ENCODE data around the gene PATL2. TPM values are rescaled to one million over a fixed set of nuclear protein-coding genes. Genes with fewer than 3 reads are reported as not detected.
A peak's percentile ranks its signal among the peaks of the same experiment; 100 is the strongest.
"Not testable (repeated sequence)": the region's sequence is repeated elsewhere in the genome, so short reads cannot be mapped to it uniquely, and the experiment has no call there.

The PATL2 gene
- total RNA-seq, 4 donors from 2014 or later, result 3.0 to 40.0 (median 4.4) TPM

DNA sequence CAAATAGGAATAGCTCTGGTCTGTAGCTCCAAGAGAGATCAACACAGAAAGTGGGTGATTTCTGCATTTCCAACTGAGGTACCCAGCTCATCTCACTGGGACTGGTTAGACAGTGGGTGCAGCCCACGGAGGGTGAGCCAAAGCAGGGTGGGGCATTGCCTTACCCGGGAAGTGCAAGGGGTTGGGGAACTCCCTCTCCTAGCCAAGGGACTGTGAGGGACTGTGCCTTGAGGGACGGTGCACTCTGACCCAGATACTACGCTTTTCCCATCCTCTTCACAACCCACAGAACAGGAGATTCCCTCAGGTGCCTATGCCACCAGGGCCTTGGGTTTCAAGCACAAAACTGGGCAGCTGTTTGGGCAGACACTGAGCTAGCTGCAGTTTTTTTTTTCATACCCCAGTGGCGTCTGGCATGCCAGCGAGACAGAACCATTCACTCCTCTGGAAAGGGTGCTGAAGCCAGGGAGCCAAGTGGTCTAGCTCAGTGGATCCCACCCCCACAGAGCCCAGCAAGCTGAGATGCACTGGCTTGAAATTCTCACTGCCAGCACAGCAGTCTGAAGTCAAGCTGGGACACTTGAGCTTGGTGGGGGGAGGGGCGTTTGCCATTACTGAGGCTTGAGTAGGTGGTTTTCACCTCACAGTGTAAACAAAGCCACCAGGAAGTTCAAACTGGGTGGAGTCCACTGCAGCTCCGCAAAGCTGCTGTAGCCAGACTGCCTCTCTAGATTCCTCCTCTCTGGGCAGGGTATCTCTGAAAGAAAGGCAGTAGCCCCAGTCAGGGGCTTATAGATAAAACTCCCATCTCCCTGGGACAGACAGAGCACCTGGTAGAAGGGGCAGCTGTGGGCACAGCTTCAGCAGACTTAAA is 28.1 kb downstream of the PATL2 start:
- TF ChIP-seq POLR2A (IDR thresholded peaks at IDR 0.05) (peak; percentile 26), POLR2AphosphoS5 (IDR thresholded peaks at IDR 0.05) (peak in 2 of 3 donors; percentile 23 to 25)
- H3K9me3 ChIP-seq; in situ Hi-C loops (cut with MboI; ENCODE audit: low pct_ligation_motif_present in 1 of 4, low pct_unique_long_range_greater_than_20kb in 1 of 4, low sequenced_read_pairs in 3 of 4); H3K27me3 ChIP-seq; H3K36me3 ChIP-seq; intact Hi-C loops (cut with DNase I; ENCODE audit: low total_unique reads): not testable (repeated sequence)
- Histone ChIP-seq H3K4me3 (peak overlapping the region in 1 of 4 donors; percentile 5), H3K4me1 (peaks cover 3 to 17% (median 13%) of the 10 kb centered on the region in 4 donors), H3K27ac (peak overlapping the region; percentile 68 to 74 (median 72))
- WGBS, 2 donors (ENCODE audit: low coverage in 1 of 2), result 28% methylated on average over 8 of the region's 8 CpGs; no CpG with 5 or more reads in 1 of the 2 donors
- DNase-seq, result peak; percentile 91

GRCh38 chr15:44682211-44682610 is 28.9 kb downstream of the PATL2 start:
- no peak for DNase-seq
- intact Hi-C loops (cut with DNase I; ENCODE audit: low total_unique reads), result no loop called here
- Histone ChIP-seq H3K27ac (peak overlapping the region in 1 of 4 donors; percentile 74), H3K4me1 (peaks cover 3 to 17% (median 13%) of the 10 kb centered on the region in 4 donors), H3K27me3 (no peaks in the 10 kb centered on the region), H3K36me3 (no peaks in the 10 kb centered on the region), H3K4me3 (no peak overlapping the region), H3K9me3 (no peaks in the 10 kb centered on the region)
- TF ChIP-seq CTCF (IDR thresholded peaks at IDR 0.05) (no peak), POLR2A (IDR thresholded peaks at IDR 0.05) (no peak), POLR2AphosphoS5 (IDR thresholded peaks at IDR 0.05) (no peak), EP300 (IDR thresholded peaks at IDR 0.05; ENCODE audit: low read depth) (no peak)
- WGBS, 2 donors (ENCODE audit: low coverage in 1 of 2), result 80 to 83% methylated on average over 2 of the region's 2 CpGs
- in situ Hi-C loops (cut with MboI; ENCODE audit: low pct_ligation_motif_present in 1 of 4, low pct_unique_long_range_greater_than_20kb in 1 of 4, low sequenced_read_pairs in 3 of 4), result no loop called here

GRCh38 chr15:44676676-44677075 is 34.4 kb downstream of the PATL2 start:
- in situ Hi-C loops (cut with MboI; ENCODE audit: low pct_ligation_motif_present in 1 of 4, low pct_unique_long_range_greater_than_20kb in 1 of 4, low sequenced_read_pairs in 3 of 4), result no loop called here
- 64 to 93% methylated on average over 2 to 7 of the region's 7 CpGs for WGBS, 2 donors (ENCODE audit: low coverage in 1 of 2)
- DNase-seq, result no peak
- Histone ChIP-seq H3K4me1 (no peaks in the 10 kb centered on the region), H3K9me3 (no peaks in the 10 kb centered on the region), H3K27ac (peak overlapping the region in 1 of 4 donors; percentile 4), H3K27me3 (no peaks in the 10 kb centered on the region), H3K4me3 (no peak overlapping the region), H3K36me3 (no peaks in the 10 kb centered on the region)
- intact Hi-C loops (cut with DNase I; ENCODE audit: low total_unique reads), result no loop called here
- TF ChIP-seq POLR2AphosphoS5 (IDR thresholded peaks at IDR 0.05) (no peak), EP300 (IDR thresholded peaks at IDR 0.05; ENCODE audit: low read depth) (no peak), POLR2A (IDR thresholded peaks at IDR 0.05) (no peak), CTCF (IDR thresholded peaks at IDR 0.05) (no peak)

GRCh38 chr15:44675911-44676310 is 35.2 kb downstream of the PATL2 start:
- in situ Hi-C loops (cut with MboI; ENCODE audit: low pct_ligation_motif_present in 1 of 4, low pct_unique_long_range_greater_than_20kb in 1 of 4, low sequenced_read_pairs in 3 of 4), result no loop called here
- no peaks in the 10 kb centered on the region for H3K36me3 ChIP-seq
- no peaks in the 10 kb centered on the region for H3K27me3 ChIP-seq
- H3K9me3 ChIP-seq, result no peaks in the 10 kb centered on the region
- no peak overlapping the region for H3K27ac ChIP-seq
- TF ChIP-seq EP300 (IDR thresholded peaks at IDR 0.05; ENCODE audit: low read depth), result no peak
- no peak for TF ChIP-seq CTCF (IDR thresholded peaks at IDR 0.05)
- no peak for TF ChIP-seq POLR2AphosphoS5 (IDR thresholded peaks at IDR 0.05)
- no peak for TF ChIP-seq POLR2A (IDR thresholded peaks at IDR 0.05)
- intact Hi-C loops (cut with DNase I; ENCODE audit: low total_unique reads), result no loop called here
- no peak for DNase-seq
- no peak overlapping the region for H3K4me3 ChIP-seq
- 67 to 81% methylated on average over 3 to 5 of the region's 5 CpGs for WGBS, 2 donors (ENCODE audit: low coverage in 1 of 2)
- no peaks in the 10 kb centered on the region for H3K4me1 ChIP-seq
